ENCODE measurements around the gene TFAP2C. TPM values are rescaled to one million over a fixed set of nuclear protein-coding genes. Genes with fewer than 3 reads are reported as not detected.

The TFAP2C gene
- total RNA-seq, 1 experiment from 2014 or later, result 6.9 TPM

DNA sequence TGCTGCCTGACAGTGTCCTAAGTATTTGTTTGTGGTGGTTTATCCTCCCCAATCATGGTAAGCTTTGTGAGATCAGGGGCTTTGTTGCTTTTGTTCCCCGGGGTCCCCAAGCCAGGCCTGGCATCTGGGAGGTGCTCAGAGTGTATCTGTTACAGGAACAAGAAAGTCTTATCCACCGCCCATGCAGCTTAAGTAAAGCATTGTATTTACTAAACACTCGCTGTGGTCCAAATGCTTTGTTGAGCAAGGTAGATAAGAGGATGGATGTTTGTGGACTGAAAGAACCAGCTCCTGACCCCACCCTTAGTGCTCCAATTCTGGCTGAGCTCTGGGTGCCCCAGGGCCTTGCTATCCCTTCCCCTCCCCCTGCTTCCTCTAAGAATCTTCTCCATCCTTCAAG is 19.8 kb upstream of the TFAP2C start (continued):
- TF ChIP-seq SIN3A (IDR thresholded peaks at IDR 0.05; ENCODE audit: low read depth), result no peak

DNA sequence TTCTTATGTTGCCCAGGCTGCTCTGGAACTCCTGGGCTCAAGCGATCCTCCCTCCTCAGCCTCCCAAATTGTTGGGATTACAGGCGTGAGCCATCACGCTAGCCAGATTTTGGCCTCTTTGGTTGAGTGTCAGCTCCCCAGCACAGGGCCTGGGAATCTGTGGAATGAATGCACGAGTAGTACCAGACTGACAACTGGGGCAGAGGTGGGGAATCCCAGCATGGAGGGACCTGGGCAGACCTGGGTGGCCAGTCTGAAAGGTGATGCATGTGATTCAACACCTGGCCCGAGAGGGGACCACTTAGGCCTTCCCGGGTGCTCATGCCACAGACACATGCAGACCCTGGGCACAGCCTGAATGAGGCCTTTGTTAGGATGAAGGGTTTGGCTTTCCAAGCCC is 19.0 kb upstream of the TFAP2C start:
- no peak overlapping the region for H3K4me2 ChIP-seq (ENCODE audit: low read length)
- no peak overlapping the region for H3K4me3 ChIP-seq (replicated peaks in 1 of 2; ENCODE audit: low read depth in 1 of 2, low read length in 2 of 2)
- H3K4me1 ChIP-seq (ENCODE audit: control insufficient read depth in 1 of 2, insufficient read depth in 2 of 2, low read length in 2 of 2), result peaks cover 24 to 26% of the 10 kb centered on the region in 2 experiments
- H3K27ac ChIP-seq (ENCODE audit: low read depth, low read length), result no peak overlapping the region
- DNase-seq (ENCODE audit: low read depth, low spot score) (no peak), ATAC-seq (no peak)
- H3K36me3 ChIP-seq (ENCODE audit: control insufficient read depth in 1 of 2, insufficient read depth in 2 of 2, low read length in 2 of 2), result no peaks in the 10 kb centered on the region
- no peak overlapping the region for H2AFZ ChIP-seq (ENCODE audit: low read depth, low read length, poor library complexity, severe bottlenecking)
- H3K9me2 ChIP-seq (ENCODE audit: insufficient read depth), result no peaks in the 10 kb centered on the region
- ChIA-PET RAD21 (ENCODE audit: low non-redundant PET in 1 of 2, low total read pairs in 2 of 2, uncharacterized antibody in 2 of 2, unreplicated experiment in 2 of 2) (no interaction called here), POLR2A (no interaction called here), CTCF (no interaction called here)
- no peaks in the 10 kb centered on the region for H3K79me2 ChIP-seq (ENCODE audit: insufficient read depth, low read length)
- H3K27me3 ChIP-seq (ENCODE audit: insufficient read depth, low read length), result no peaks in the 10 kb centered on the region
- no peaks in the 10 kb centered on the region for H4K20me1 ChIP-seq (ENCODE audit: insufficient read depth)
- intact Hi-C loops (cut with micrococcal nuclease), result no loop called here
- H3K9ac ChIP-seq (ENCODE audit: low read length), result no peak overlapping the region
- TF ChIP-seq FOSL1 (IDR thresholded peaks at IDR 0.05; ENCODE audit: low read depth) (no peak), SP1 (IDR thresholded peaks at IDR 0.05; ENCODE audit: low read depth) (no peak), ZFX (IDR thresholded peaks at IDR 0.05) (no peak), ELF1 (IDR thresholded peaks at IDR 0.05; ENCODE audit: borderline replicate concordance, low read depth) (no peak), JUND (IDR thresholded peaks at IDR 0.05) (no peak), SIN3A (IDR thresholded peaks at IDR 0.05; ENCODE audit: low read depth) (no peak), RAD21 (IDR thresholded peaks at IDR 0.05; ENCODE audit: low read depth) (no peak), EZH2 (IDR thresholded peaks at IDR 0.05) (no peak)
- TF ChIP-seq, protein P1, sequence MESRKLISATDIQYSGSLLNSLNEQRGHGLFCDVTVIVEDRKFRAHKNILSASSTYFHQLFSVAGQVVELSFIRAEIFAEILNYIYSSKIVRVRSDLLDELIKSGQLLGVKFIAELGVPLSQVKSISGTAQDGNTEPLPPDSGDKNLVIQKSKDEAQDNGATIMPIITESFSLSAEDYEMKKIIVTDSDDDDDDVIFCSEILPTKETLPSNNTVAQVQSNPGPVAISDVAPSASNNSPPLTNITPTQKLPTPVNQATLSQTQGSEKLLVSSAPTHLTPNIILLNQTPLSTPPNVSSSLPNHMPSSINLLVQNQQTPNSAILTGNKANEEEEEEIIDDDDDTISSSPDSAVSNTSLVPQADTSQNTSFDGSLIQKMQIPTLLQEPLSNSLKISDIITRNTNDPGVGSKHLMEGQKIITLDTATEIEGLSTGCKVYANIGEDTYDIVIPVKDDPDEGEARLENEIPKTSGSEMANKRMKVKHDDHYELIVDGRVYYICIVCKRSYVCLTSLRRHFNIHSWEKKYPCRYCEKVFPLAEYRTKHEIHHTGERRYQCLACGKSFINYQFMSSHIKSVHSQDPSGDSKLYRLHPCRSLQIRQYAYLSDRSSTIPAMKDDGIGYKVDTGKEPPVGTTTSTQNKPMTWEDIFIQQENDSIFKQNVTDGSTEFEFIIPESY (IDR thresholded peaks at IDR 0.05; ENCODE audit: extremely low read depth, insufficient replicate concordance, low read length), result no peak
- TF ChIP-seq, protein P2, sequence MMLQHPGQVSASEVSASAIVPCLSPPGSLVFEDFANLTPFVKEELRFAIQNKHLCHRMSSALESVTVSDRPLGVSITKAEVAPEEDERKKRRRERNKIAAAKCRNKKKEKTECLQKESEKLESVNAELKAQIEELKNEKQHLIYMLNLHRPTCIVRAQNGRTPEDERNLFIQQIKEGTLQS (IDR thresholded peaks at IDR 0.05), result no peak
- TF ChIP-seq, protein P3, sequence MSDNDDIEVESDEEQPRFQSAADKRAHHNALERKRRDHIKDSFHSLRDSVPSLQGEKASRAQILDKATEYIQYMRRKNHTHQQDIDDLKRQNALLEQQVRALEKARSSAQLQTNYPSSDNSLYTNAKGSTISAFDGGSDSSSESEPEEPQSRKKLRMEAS (IDR thresholded peaks at IDR 0.05), result no peak
- no TSS peak for BruUV-seq (replicated peaks)
- H3K9me3 ChIP-seq (ENCODE audit: control insufficient read depth in 1 of 2, insufficient read depth in 1 of 2, low read depth in 1 of 2, low read length in 2 of 2), result no peaks in the 10 kb centered on the region
